ENCODE data around the gene OPRD1. TPM values are rescaled to one million over a fixed set of nuclear protein-coding genes. Genes with fewer than 3 reads are reported as not detected.

Gene OPRD1
- total RNA-seq, 1 donor from 2014 or later: not detected

GRCh38 chr1:28877132-28877781 is 65.3 kb downstream of the OPRD1 start:
- ATAC-seq (peak; percentile 92), DNase-seq (peak; percentile 85)
- H3K27ac ChIP-seq: no peak overlapping the region
- H3K27me3 ChIP-seq: no peaks in the 10 kb centered on the region
- no peak overlapping the region for H3K4me3 ChIP-seq
- peak; percentile 94 for TF ChIP-seq CTCF (IDR thresholded peaks at IDR 0.05)
- no peaks in the 10 kb centered on the region for H3K36me3 ChIP-seq
- H3K9me3 ChIP-seq: no peaks in the 10 kb centered on the region
- no peaks in the 10 kb centered on the region for H3K4me1 ChIP-seq
- intact Hi-C loops (cut with DNase I): loop anchor here (5.0 kb wide), 1 partner anchor 90 kb away; no protein-coding TSS in a partner anchor

GRCh38 chr1:28878796-28879195 is 66.8 kb downstream of the OPRD1 start:
- Histone ChIP-seq H3K4me3 (no peak overlapping the region), H3K27me3 (no peaks in the 10 kb centered on the region), H3K4me1 (no peaks in the 10 kb centered on the region), H3K27ac (no peak overlapping the region), H3K9me3 (no peaks in the 10 kb centered on the region), H3K36me3 (no peaks in the 10 kb centered on the region)
- no peak for ATAC-seq
- TF ChIP-seq CTCF (IDR thresholded peaks at IDR 0.05): no peak
- intact Hi-C loops (cut with DNase I): loop anchor here (5.0 kb wide), 1 partner anchor 91 kb away; no protein-coding TSS in a partner anchor
- DNase-seq: no peak

GRCh38 chr1:28882009-28882628 is 70.1 kb downstream of the OPRD1 start:
- intact Hi-C loops (cut with DNase I): loop anchor here (5.0 kb wide), 1 partner anchor 150 kb away; no protein-coding TSS in a partner anchor
- Histone ChIP-seq H3K4me1 (peaks cover 26% of the 10 kb centered on the region), H3K27ac (no peak overlapping the region), H3K27me3 (no peaks in the 10 kb centered on the region), H3K9me3 (no peaks in the 10 kb centered on the region), H3K36me3 (no peaks in the 10 kb centered on the region), H3K4me3 (no peak overlapping the region)
- peak; percentile 91 for TF ChIP-seq CTCF (IDR thresholded peaks at IDR 0.05)
- peak; percentile 81 for ATAC-seq
- DNase-seq: peak; percentile 92

GRCh38 chr1:28883242-28883616 is 71.3 kb downstream of the OPRD1 start:
- H3K4me1 ChIP-seq: peaks cover 33% of the 10 kb centered on the region
- no peak overlapping the region for H3K27ac ChIP-seq
- H3K27me3 ChIP-seq: no peaks in the 10 kb centered on the region
- no peaks in the 10 kb centered on the region for H3K9me3 ChIP-seq
- no peak for DNase-seq
- no peak for ATAC-seq
- H3K36me3 ChIP-seq: no peaks in the 10 kb centered on the region
- no peak overlapping the region for H3K4me3 ChIP-seq
- no peak for TF ChIP-seq CTCF (IDR thresholded peaks at IDR 0.05)
- intact Hi-C loops (cut with DNase I): loop anchor here (5.0 kb wide), 1 partner anchor 149 kb away; no protein-coding TSS in a partner anchor

GRCh38 chr1:28885472-28885877 is 73.5 kb downstream of the OPRD1 start:
- Histone ChIP-seq H3K36me3 (no peaks in the 10 kb centered on the region), H3K4me3 (no peak overlapping the region), H3K27me3 (no peaks in the 10 kb centered on the region), H3K4me1 (peaks cover 36% of the 10 kb centered on the region), H3K9me3 (no peaks in the 10 kb centered on the region), H3K27ac (peak overlapping the region; percentile 77)
- no peak for TF ChIP-seq CTCF (IDR thresholded peaks at IDR 0.05)
- DNase-seq: no peak
- no peak for ATAC-seq
- intact Hi-C loops (cut with DNase I): no loop called here
